Activated CD8-positive, alpha-beta T cell treated with anti-CD3 and anti-CD28 coated beads for 36 hours (primary cell): ENCODE measurements around the gene SPATA31D3. TPM values are rescaled to one million over a fixed set of nuclear protein-coding genes. Genes with fewer than 3 reads are reported as not detected.

Experiments used
- total RNA-seq, 2 experiments: library from RNA; stranded (reverse); gene quantifications; one replicate each; pipeline ENCODE4 v1.2.3, GENCODE V29; 2021

Gene SPATA31D3
- total RNA-seq, 2 experiments from 2014 or later = not detected

Other genes with a start within 250 kb of the SPATA31D3 start
- gene SPATA31D4, start 15.1 kb upstream of the SPATA31D3 start, total RNA-seq = not detected
- gene SPATA31D1, start 45.3 kb downstream of the SPATA31D3 start, total RNA-seq = not detected